Heart left ventricle (tissue), 13 donors: ENCODE data around the gene PROCR.

ENCODE experiments used
- CTCF ChIP-seq, 12 donors: fragments of 200-600 bp; sonication (generic) in 4 of 12; IDR thresholded peaks; one replicate each; pipeline versions ENCODE4 v1.5.0 to v1.8.0; 2018 to 2022; ENCODE audit warnings: antibody characterized with exemption in 12 of 12, mild to moderate bottlenecking in 5 of 12
- POLR2A ChIP-seq, 2 donors: fragments of 450-650 bp; IDR thresholded peaks; one replicate each; pipeline ENCODE4 v1.6.1; 2017; ENCODE audit warnings: antibody characterized with exemption in 2 of 2, mild to moderate bottlenecking in 2 of 2, moderate library complexity in 2 of 2
- donor health status: ischemic (EF 13 %, LVEDD 7.1; RV severe dilation, severe dysfunction).
- donor health status: DM: no; HTN: yes; CAD: no.
- donor health status: DM: no; HTN: no; CAD: no.
- donor health status: ischemic (EF 25% LVEDD 6.9; RV normal size, moderate dysfunction).
- donor health status: ischemic (EF 25% LVEDD 5.7; RV mildly dilated, moderate dysfunction).
- donor health status: ischemic (EF 35%, LVEDD 5.7; RV mildly dilated, moderate dysfunction).
- donor health status: nonischemic (EF 11% LVEDD 7.7; RV severe dilation, severe dysfunction).
- donor health status: DM: yes; HTN: yes; CAD: no.
- donor health status: PGD.
- donor health status: ischemic (EF 29% LVEDD 5.4; RV normal size, mild dysfunction).
- donor health status: nonischemic (EF 23%, LVEDD 6.1; RV moderate dilation, normal function).

- TF ChIP-seq CTCF (IDR thresholded peaks at IDR 0.05), result no peak
- no peak for TF ChIP-seq POLR2A (IDR thresholded peaks at IDR 0.05)
Measured at GRCh38 chr20:35215066-35215956, 43.4 kb downstream of the PROCR start.
